ENCODE results near the gene DLST.

DLST gene

GRCh38 chr14:74942608-74943007 is 60.9 kb downstream of the DLST start:
- DNase-seq: no peak

- peak; percentile 35 for DNase-seq
Observed at GRCh38 chr14:74945261-74945851, 63.6 kb downstream of the DLST start.

DNA sequence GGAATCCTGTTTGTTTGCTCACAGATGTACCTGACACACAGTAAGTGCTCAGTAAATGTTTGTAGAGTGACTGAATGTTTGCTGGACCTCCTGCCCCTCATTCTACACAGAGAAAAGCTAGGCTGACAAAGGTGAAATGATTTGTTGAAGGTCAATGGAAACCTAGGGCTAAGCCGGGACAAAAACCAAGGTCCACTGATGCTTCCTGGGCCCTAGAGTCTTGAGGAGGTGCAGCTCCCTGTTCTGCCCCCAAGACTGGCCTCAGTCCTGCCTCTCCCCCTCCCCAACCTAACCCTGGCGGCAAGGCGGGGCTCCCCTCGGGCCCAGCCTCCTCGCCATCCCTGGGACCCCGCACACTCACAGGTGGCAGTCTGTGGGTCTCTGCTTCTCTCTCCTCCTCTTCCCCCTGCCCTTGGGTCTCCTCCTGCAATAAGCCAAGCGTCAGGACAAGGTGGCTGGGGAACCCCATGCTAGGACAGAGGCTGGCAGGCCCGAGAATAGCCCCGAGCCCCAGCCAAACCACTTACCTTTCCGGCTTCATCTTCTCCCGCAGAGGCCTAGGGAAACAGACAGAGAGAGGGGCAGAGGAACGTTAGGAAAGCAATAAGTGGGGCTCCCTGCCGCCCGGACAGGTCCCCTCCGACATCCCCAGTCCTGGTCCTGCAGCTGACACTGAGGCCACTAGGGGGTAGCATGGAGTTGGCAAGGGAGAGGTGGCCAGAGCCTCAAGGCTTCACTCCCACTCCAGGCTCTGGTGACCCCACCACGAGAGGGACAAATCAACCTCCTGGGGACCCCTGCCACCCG is 64.3 kb downstream of the DLST start:
- peak; percentile 55 for DNase-seq

DNA sequence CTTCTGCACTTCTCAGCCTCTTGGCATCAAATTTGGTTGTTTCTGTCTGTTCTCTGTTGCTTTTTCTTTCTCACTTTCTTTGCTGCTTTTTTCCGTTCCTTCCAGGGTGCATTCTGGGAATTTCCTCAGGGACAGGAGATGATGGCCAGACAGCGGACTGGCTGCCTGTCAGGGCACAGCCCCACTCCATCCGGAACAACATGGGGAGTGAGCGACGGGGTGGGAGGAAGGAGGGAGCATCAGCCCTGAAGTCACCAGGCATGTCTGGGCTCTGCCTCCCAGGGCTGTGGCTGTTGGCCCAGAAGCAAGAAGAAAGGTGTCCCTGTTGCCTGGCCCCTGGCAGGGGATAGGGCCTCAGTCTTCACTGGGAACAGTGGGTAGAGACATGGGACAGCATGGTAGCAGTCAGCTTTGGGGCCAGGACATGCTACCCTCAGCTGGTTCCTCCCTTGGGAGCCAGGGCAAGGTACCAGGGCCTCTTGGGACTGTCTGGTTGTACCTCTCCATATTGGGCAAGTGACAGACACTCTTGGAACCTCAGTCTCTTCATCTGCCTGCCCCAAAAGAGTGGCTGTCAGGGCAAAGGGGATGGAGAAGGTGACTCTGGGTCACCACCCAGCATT is 65.1 kb downstream of the DLST start:
- no peak for DNase-seq

DNA sequence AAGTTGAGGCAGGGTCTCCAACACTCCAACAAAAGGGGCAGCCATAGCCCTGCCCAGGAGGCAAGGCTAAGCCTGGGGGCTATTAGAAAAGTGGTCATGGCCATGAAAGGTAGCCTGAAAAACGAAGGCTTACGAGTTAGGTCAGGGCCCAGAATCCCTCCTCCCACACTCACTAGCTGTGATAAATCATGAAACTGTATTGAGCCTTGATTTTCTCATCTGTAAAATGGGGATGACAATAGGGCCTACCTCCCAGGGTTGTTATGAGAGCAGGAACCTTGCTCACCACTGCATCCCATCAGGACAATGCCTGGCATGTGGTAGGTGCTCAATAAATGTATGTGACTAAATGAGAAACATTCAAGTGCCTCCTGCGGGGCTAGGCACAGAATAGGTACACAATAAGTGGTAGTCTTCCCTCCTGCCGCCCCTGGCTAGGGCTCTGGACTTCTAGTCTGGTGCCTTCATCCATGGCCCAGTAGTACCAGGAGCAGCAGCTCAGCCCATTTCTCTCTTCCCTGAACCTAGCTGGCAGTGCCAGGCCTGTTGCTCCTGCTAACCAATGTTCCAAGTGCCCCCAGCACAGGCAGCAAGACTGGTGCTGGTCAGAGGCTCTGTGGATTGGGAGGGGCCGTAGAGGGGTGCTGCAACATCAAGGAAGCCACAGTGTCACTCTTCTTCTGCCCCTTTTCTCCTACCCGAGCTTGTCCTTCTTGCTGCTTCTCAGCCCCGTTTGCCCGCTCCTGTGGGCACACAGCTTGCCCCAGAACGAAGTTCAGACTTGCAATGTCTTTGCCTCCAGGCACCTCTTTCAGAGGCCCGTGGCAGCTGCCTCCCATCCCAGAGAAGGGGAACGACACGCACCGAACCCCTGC is 65.9 kb downstream of the DLST start:
- no peak for DNase-seq

DNA sequence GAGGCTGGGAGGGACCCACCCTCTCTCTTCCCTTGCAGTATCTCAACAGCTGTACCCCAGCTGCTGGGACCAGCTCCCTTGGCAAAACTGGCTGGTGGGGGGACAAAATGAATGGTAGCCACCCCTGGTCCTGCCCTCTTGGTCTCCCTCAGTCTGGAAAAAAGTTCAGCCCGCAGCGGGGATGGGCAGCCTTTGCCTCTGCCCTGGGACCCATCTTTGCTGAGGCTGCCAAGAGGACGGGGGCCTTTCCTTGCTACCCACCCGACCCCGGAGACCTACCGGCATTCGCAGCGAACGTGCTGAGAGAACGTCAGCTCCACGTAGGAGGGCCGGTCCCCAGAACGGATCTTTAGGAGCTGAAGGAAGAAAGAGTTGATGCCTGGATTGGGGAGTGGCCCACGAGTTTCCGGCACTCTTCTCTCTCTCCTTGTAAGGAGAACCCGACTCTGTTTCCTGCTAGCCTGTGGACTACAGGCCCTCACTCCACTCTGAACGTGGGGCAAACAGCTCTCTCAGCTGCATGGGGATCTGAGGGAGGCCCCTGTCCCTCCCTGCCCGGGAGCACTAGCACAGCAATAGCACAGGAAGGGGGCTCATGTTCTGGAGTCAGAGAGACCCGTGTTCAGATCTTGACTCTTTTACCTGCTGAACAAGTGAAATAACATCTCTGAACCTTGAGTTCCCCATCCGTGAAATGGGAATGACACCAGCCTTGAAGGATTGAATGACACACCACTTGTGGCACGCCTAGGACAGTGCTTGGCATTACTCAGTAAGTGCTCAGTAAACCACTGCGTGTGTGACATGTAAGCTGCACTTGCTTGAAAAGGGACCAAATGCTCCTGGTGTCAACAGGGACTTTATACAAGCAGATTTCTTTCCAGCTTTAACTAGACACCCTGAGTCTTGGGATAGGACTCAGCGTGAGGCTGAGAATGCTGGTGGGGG is 66.8 kb downstream of the DLST start:
- no peak for DNase-seq

DNA sequence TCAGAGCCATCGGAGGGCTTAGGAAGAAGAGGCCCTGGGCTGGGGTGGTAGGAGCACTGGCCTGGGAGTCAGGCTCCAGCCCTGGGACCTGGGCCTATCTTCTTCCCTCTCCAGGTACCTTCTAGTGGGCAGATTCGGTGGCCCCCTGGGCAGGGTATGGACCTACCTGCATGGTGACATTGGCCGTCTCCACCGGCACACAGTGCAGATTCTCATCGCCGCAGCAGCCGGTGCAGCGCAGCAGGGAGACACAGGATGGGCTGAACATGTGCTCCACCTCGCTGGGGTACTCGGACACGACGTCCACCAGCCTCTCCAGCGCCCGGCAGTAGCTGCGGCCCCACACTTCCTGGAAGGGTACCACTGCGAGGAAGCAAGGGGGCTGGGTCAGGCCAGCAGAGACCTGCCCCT is 67.5 kb downstream of the DLST start:
- no peak for DNase-seq

DNA sequence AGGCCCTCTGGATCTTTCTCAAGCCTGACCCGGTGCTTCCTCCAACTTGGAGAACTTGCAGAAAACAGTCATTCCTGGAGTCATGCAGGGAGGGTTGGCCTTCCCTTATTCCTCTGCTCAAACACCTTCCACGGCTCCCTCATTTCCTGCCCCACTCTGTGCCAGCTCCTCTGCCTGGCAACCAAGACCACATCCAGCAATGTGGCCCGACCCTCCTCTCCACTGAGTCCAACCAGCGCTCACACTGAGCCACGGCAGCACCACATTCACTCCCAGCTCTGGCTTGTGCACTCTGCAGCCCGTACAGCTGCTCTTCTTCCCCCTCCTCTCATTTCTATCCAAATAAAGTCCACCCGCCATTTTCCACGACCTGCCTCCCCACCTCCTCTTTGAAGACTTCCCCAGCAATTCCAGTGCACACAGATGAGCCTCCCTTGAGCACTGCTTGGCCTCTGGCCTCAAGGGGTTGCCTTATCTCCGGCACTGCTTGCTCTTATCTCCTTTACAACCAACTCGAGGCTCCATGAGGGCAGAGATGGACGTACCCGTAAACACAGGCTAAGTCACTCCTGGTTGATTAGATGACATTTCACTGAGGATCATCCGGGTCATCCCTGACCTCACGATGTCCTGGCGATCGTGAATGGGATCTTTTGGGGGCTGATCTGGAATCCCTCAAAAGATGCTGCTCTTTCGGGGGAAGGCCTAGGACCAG is 68.3 kb downstream of the DLST start:
- DNase-seq: no peak

GRCh38 chr14:74950795-74951442 is 69.2 kb downstream of the DLST start:
- DNase-seq: no peak

DNA sequence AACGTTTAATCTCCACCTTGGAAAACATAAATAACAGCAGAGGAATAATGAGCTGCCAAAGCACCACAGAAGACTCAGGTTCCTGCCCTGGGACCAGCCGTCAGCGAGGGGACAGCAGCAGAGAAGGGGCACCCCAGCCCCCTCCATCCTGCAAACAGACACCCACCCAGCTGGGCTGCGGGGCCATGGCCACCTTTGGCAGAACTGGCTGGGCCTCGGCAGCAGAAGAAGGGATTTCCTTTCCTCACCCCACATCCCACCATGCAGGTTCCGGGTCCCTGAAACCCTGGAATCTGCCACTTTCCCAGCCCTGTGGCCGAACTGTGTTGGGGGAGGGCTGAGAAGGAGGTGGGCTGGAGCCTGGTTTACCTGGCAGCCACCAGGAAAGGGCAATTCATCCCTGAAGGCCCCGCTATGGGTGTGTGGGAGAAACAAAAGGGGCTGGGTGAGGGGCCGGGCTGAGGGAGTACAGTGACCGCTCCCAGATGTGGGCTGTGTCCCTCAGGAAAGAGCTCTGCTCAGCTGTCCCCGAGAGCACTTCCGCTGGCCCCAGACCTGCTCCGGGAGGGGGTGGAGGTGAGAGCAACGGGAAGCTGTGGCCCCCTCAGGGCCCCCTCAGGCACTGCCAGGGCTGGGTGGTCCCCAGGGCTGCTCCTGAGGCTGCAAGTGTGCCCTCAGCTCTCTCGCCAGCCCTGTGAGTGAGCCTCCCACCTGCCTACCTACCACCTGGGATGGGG is 69.9 kb downstream of the DLST start:
- DNase-seq: no peak

- no peak for DNase-seq
Observed at GRCh38 chr14:74952180-74952665, 70.5 kb downstream of the DLST start.

DNA sequence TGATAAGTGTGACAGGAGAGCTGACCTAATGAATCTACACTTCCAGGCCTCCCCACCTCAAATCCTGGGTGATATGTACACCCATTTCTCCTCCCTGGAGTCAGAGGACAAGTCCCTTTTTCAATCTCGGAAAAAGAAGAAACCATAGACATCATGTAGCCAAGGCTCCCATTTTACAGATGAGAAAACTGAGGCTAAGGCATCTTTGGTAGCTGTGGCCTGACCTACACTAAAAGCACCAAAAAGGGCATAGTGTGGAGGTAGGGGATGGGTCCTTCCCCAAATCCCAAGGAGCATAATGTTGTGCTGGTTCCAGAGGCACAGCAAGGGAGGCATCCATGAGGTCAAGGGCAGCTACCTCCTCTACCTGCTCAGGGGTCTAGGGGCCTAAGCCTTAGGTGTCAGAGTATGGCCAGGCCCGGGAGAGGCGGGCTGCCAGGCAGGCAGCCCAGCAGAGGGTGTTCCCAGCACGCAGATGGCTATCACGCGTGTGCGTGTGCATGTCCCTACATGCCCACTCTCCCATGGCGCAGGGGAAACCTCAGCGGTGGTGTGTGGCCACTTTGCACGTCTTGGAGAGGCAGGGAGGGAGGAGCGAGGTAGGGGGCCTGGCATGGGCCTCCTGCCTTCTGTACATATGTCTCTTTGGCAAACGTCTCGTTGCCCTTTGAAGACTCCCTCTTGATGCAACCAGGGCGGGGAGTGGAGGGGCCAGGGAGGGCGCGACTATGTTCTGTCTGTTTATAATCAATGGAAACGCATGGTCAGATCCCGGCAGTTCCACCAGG is 71.2 kb downstream of the DLST start:
- peak; percentile 64 for DNase-seq

Measured in NCI-H1694 treated with DMSO at 0.1 percent for 48 hours (cell line).